Inflammatory macrophage treated with lipopolysaccharide for 4 hours (primary cell): ENCODE measurements around the gene GGA2.
"Not testable (repeated sequence)": the region's sequence is repeated elsewhere in the genome, so short reads cannot be mapped to it uniquely, and the experiment has no call there.

Experiments
- DNase-seq: peaks from one replicate; pipeline ENCODE4 v3.0.0-alpha.2; 2020

Gene GGA2

GRCh38 chr16:23465179-23465578 lies 45.1 kb downstream of the GGA2 start:
- DNase-seq, result no peak

- no peak for DNase-seq
Measured at GRCh38 chr16:23464196-23464595, 46.1 kb downstream of the GGA2 start.

- not testable (repeated sequence) for DNase-seq
Measured at GRCh38 chr16:23462994-23463393, 47.3 kb downstream of the GGA2 start.

GRCh38 chr16:23453338-23454052 lies 56.8 kb downstream of the GGA2 start:
- no peak for DNase-seq

- peak; percentile 89 for DNase-seq
Measured at GRCh38 chr16:23452572-23453337, 57.5 kb downstream of the GGA2 start, which contains the start of gene COG7. TSS of gene COG7 (minus strand) at chr16:23453189. CDS start at chr16:23452994, 195 bp downstream.

- DNase-seq, result no peak
Measured at GRCh38 chr16:23452221-23452571, 58.1 kb downstream of the GGA2 start.

- no peak for DNase-seq
Measured at GRCh38 chr16:23448392-23448791, 61.9 kb downstream of the GGA2 start.

- DNase-seq, result not testable (repeated sequence)
Measured at GRCh38 chr16:23437542-23437941, 72.8 kb downstream of the GGA2 start.

- DNase-seq, result no peak
Measured at GRCh38 chr16:23436951-23437350, 73.3 kb downstream of the GGA2 start.

- DNase-seq, result peak; percentile 66
Measured at GRCh38 chr16:23435500-23435899, 74.8 kb downstream of the GGA2 start.

- DNase-seq, result peak; percentile 56
Measured at GRCh38 chr16:23434380-23434779, 75.9 kb downstream of the GGA2 start.

GRCh38 chr16:23433261-23433920 lies 76.9 kb downstream of the GGA2 start:
- no peak for DNase-seq

- DNase-seq, result no peak
Measured at GRCh38 chr16:23432176-23433128, 77.8 kb downstream of the GGA2 start.

GRCh38 chr16:23428351-23428750 lies 81.9 kb downstream of the GGA2 start:
- peak; percentile 27 for DNase-seq

GRCh38 chr16:23424292-23424958 lies 85.9 kb downstream of the GGA2 start:
- DNase-seq, result no peak

- no peak for DNase-seq
Measured at GRCh38 chr16:23423496-23424049, 86.7 kb downstream of the GGA2 start.

GRCh38 chr16:23420011-23420410 lies 90.3 kb downstream of the GGA2 start:
- no peak for DNase-seq

GRCh38 chr16:23416816-23417215 lies 93.5 kb downstream of the GGA2 start:
- no peak for DNase-seq

- no peak for DNase-seq
Measured at GRCh38 chr16:23414731-23415130, 95.6 kb downstream of the GGA2 start.
